ENCODE data around the gene ACACA.

ACACA gene

GRCh38 chr17:37283414-37283961 lies 123.1 kb downstream of the ACACA start:
- no peak for FAIRE-seq

- no peak for FAIRE-seq
These were observed 125.8 kb downstream of the ACACA start for GRCh38 chr17:37280841-37281240.

- FAIRE-seq: no peak
These were observed 128.3 kb downstream of the ACACA start for GRCh38 chr17:37278247-37278894.

- no peak for FAIRE-seq
These were observed 130.2 kb downstream of the ACACA start for GRCh38 chr17:37276475-37276874.

- no peak for FAIRE-seq
These were observed 132.2 kb downstream of the ACACA start for GRCh38 chr17:37274461-37274860.

GRCh38 chr17:37273409-37274051 lies 133.1 kb downstream of the ACACA start:
- no peak for FAIRE-seq

GRCh38 chr17:37265446-37266173 lies 141.0 kb downstream of the ACACA start:
- no peak for FAIRE-seq

- no peak for FAIRE-seq
These were observed 145.3 kb downstream of the ACACA start for GRCh38 chr17:37261286-37261685.

GRCh38 chr17:37259030-37259735 lies 147.5 kb downstream of the ACACA start:
- no peak for FAIRE-seq

- no peak for FAIRE-seq
These were observed 150.0 kb downstream of the ACACA start for GRCh38 chr17:37256627-37257026.

GRCh38 chr17:37255432-37255831 lies 151.2 kb downstream of the ACACA start:
- no peak for FAIRE-seq

GRCh38 chr17:37247825-37248224 lies 158.8 kb downstream of the ACACA start:
- no peak for FAIRE-seq

GRCh38 chr17:37246085-37246484 lies 160.6 kb downstream of the ACACA start:
- FAIRE-seq: no peak

- no peak for FAIRE-seq
These were observed 166.3 kb downstream of the ACACA start for GRCh38 chr17:37240381-37240780.

GRCh38 chr17:37239690-37240334 lies 166.8 kb downstream of the ACACA start:
- FAIRE-seq: no peak

GRCh38 chr17:37234106-37234505 lies 172.5 kb downstream of the ACACA start:
- FAIRE-seq: no peak

- no peak for FAIRE-seq
These were observed 173.6 kb downstream of the ACACA start for GRCh38 chr17:37233036-37233435.

- no peak for FAIRE-seq
These were observed 174.7 kb downstream of the ACACA start for GRCh38 chr17:37231887-37232286.

GRCh38 chr17:37230633-37231032 lies 176.0 kb downstream of the ACACA start:
- no peak for FAIRE-seq

- FAIRE-seq: no peak
These were observed 181.2 kb downstream of the ACACA start for GRCh38 chr17:37225465-37225864.

GRCh38 chr17:37221865-37222264 lies 184.8 kb downstream of the ACACA start:
- no peak for FAIRE-seq

- FAIRE-seq: no peak
These were observed 186.1 kb downstream of the ACACA start for GRCh38 chr17:37220607-37220953.

Data from TTC549 (cell line).